Measurements from ENCODE around the gene PDCD4.

The PDCD4 gene

DNA sequence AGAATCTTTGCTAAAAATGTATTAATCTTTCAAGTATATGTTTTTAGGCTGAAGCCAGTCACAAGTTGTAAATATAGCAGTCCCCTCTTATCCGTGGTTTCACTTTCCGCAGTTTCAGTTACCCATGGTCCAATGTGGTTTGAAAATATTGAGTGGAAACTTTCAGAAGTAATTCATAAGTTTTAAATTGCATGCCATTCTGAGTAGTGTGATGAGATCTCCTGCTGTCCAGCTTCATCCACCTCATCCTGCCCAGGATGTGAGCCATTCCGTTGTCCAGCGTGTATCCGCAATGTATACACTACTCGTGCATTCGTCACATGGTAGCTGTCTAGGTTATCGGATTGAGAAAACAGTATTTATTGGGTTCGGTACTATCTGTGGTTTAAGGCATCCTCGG, 12.2 kb downstream of the PDCD4 start:
- no peak overlapping the region for H2AFZ ChIP-seq (ENCODE audit: low read length)
- no peaks in the 10 kb centered on the region for H3K9me2 ChIP-seq (replicated peaks; ENCODE audit: insufficient read depth, low read length)
- no peaks in the 10 kb centered on the region for H4K20me1 ChIP-seq (ENCODE audit: insufficient read depth, low read length)
- no peaks in the 10 kb centered on the region for H3K79me2 ChIP-seq (ENCODE audit: low read length)
- 0 out of 2 replicates have a peak overlapping the region, but pooled peaks have one; percentile 10 for H3K4me3 ChIP-seq (ENCODE audit: low read length)
- DNase-seq = peak; percentile 61
- H3F3A ChIP-seq (ENCODE audit: insufficient read depth, low read length) = peaks cover 4% of the 10 kb centered on the region
- H3K27ac ChIP-seq (ENCODE audit: low read length) = no peak overlapping the region
- TF ChIP-seq, protein P1, sequence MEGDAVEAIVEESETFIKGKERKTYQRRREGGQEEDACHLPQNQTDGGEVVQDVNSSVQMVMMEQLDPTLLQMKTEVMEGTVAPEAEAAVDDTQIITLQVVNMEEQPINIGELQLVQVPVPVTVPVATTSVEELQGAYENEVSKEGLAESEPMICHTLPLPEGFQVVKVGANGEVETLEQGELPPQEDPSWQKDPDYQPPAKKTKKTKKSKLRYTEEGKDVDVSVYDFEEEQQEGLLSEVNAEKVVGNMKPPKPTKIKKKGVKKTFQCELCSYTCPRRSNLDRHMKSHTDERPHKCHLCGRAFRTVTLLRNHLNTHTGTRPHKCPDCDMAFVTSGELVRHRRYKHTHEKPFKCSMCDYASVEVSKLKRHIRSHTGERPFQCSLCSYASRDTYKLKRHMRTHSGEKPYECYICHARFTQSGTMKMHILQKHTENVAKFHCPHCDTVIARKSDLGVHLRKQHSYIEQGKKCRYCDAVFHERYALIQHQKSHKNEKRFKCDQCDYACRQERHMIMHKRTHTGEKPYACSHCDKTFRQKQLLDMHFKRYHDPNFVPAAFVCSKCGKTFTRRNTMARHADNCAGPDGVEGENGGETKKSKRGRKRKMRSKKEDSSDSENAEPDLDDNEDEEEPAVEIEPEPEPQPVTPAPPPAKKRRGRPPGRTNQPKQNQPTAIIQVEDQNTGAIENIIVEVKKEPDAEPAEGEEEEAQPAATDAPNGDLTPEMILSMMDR (IDR thresholded peaks at IDR 0.05; ENCODE audit: low read length) = no peak
- TF ChIP-seq EZH2 (optimal IDR thresholded peaks at IDR 0.05; ENCODE audit: low read depth, low read length) (no peak), EZH2phosphoT487 (IDR thresholded peaks at IDR 0.05; ENCODE audit: low read length) (no peak)
- no peaks in the 10 kb centered on the region for H3K27me3 ChIP-seq (replicated peaks; ENCODE audit: insufficient read depth, low read length)
- no peaks in the 10 kb centered on the region for H3K9me3 ChIP-seq (replicated peaks; ENCODE audit: insufficient read depth, low read length)
- H3K9ac ChIP-seq (ENCODE audit: low read length) = no peak overlapping the region
- H3K36me3 ChIP-seq (replicated peaks; ENCODE audit: insufficient read depth, low read length) = peaks cover 6% of the 10 kb centered on the region; the same call in 1 of the 2 replicates
- peaks cover 10% of the 10 kb centered on the region for H3K4me1 ChIP-seq (ENCODE audit: low read length)
- peak overlapping the region; percentile 68 for H3K4me2 ChIP-seq (ENCODE audit: low read depth, low read length)

DNA sequence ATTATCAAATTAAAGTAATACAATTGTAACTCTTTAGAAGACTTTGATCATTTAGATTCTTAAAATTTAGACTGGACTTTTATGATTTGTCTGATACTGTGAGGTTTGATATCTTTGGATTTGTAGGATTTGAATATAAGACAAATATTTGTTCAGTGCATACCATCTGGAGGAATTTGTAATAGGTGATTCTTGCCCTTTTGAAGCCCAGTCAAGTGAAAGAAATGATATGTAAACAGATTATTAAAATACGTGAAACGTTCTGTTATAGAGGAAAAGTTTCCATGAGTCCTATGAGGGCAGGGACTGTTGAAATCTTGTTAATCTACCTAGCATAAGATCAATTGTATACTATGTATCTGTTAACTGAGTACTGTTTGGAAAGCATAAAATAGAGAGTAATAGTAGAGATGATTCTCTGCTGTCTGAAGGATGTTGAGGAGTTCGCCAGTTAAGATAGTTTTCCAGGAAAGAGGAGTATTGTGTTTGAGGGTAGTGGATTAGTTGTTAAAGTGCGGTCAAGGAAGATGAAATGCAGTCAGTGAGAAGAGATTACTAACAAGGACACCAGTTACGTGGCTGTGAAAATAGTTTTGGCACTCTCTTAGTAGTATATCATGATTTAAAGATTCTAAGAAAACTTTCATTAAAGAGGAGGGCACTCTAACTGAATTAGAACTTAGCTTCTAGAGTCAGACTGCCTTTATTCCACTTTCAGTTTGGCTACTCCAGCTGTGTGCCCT, 14.4 kb downstream of the PDCD4 start:
- Histone ChIP-seq H3K9me2 (replicated peaks; ENCODE audit: insufficient read depth, low read length) (no peaks in the 10 kb centered on the region), H4K20me1 (ENCODE audit: insufficient read depth, low read length) (no peaks in the 10 kb centered on the region), H3K36me3 (replicated peaks; ENCODE audit: insufficient read depth, low read length) (peaks cover 6% of the 10 kb centered on the region; the same call in 1 of the 2 replicates), H3K4me2 (ENCODE audit: low read depth, low read length) (no peak overlapping the region), H3K4me3 (ENCODE audit: low read length) (no peak overlapping the region), H3K9ac (ENCODE audit: low read length) (no peak overlapping the region), H3K4me1 (ENCODE audit: low read length) (peaks cover 10% of the 10 kb centered on the region), H3F3A (ENCODE audit: insufficient read depth, low read length) (peaks cover 4% of the 10 kb centered on the region), H2AFZ (ENCODE audit: low read length) (no peak overlapping the region), H3K79me2 (ENCODE audit: low read length) (no peaks in the 10 kb centered on the region), H3K27ac (ENCODE audit: low read length) (no peak overlapping the region), H3K27me3 (replicated peaks; ENCODE audit: insufficient read depth, low read length) (no peaks in the 10 kb centered on the region), H3K9me3 (replicated peaks; ENCODE audit: insufficient read depth, low read length) (no peaks in the 10 kb centered on the region)
- TF ChIP-seq EZH2phosphoT487 (IDR thresholded peaks at IDR 0.05; ENCODE audit: low read length) (no peak), EZH2 (optimal IDR thresholded peaks at IDR 0.05; ENCODE audit: low read depth, low read length) (no peak)
- TF ChIP-seq, protein P1 (IDR thresholded peaks at IDR 0.05; ENCODE audit: low read length) = no peak
- no peak for DNase-seq

DNA sequence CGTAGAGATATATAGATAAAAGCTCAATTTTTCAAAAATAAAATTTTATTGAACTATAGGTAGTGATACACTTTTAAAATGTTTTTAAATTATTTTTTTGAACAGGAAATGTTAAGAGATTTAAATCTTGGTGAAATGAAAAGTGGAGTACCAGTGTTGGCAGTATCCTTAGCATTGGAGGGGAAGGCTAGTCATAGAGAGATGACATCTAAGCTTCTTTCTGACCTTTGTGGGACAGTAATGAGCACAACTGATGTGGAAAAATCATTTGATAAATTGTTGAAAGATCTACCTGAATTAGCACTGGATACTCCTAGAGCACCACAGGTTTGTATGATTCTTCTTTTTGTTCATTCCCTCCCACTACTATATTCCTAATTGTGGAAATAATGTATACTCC, 15.8 kb downstream of the PDCD4 start:
- Histone ChIP-seq H3K79me2 (ENCODE audit: low read length) (no peaks in the 10 kb centered on the region), H3K9me2 (replicated peaks; ENCODE audit: insufficient read depth, low read length) (no peaks in the 10 kb centered on the region), H3K36me3 (replicated peaks; ENCODE audit: insufficient read depth, low read length) (peaks cover 6% of the 10 kb centered on the region; the same call in 1 of the 2 replicates), H3K4me2 (ENCODE audit: low read depth, low read length) (no peak overlapping the region), H3K4me1 (ENCODE audit: low read length) (peaks cover 10% of the 10 kb centered on the region), H3F3A (ENCODE audit: insufficient read depth, low read length) (peaks cover 4% of the 10 kb centered on the region), H3K4me3 (ENCODE audit: low read length) (no peak overlapping the region), H3K27me3 (replicated peaks; ENCODE audit: insufficient read depth, low read length) (no peaks in the 10 kb centered on the region), H3K27ac (ENCODE audit: low read length) (no peak overlapping the region), H4K20me1 (ENCODE audit: insufficient read depth, low read length) (no peaks in the 10 kb centered on the region), H3K9ac (ENCODE audit: low read length) (no peak overlapping the region), H2AFZ (ENCODE audit: low read length) (no peak overlapping the region), H3K9me3 (replicated peaks; ENCODE audit: insufficient read depth, low read length) (no peaks in the 10 kb centered on the region)
- TF ChIP-seq EZH2phosphoT487 (IDR thresholded peaks at IDR 0.05; ENCODE audit: low read length) (no peak), EZH2 (optimal IDR thresholded peaks at IDR 0.05; ENCODE audit: low read depth, low read length) (no peak)
- TF ChIP-seq, protein P1 (IDR thresholded peaks at IDR 0.05; ENCODE audit: low read length) = no peak
- DNase-seq = no peak

Data from MM.1S (cell line).